Stomach (tissue), 9 donors: ENCODE results near the gene GAB1. TPM values are rescaled to one million over a fixed set of nuclear protein-coding genes. Genes with fewer than 3 reads are reported as not detected.
A peak's percentile ranks its signal among the peaks of the same experiment; 100 is the strongest.

Experiments
- DNase-seq, 2 donors: peaks; one replicate each; pipeline versions ENCODE4 v3.0.0 to v3.0.0-alpha.2; 2013 to 2019
- H3K27ac ChIP-seq, 5 donors: fragments of 200-600 bp in 4 of 5; sonication (generic) in 4 of 5; one replicate each; pipeline ENCODE4 v1.5.1; 2013 to 2019; ENCODE audit warnings: mild to moderate bottlenecking in 1 of 5, moderate library complexity in 1 of 5
- H3K27me3 ChIP-seq, 3 donors: fragments of 200-600 bp; sonication (generic); one replicate each; pipeline ENCODE4 v1.5.1; 2017 to 2019; ENCODE audit warnings: mixed run types in 1 of 3
- H3K36me3 ChIP-seq, 4 donors: fragments of 200-600 bp; sonication (generic); 1 replicate in 3 of 4; 2 replicates in 1 of 4; pipeline ENCODE4 v1.5.1; 2016 to 2019
- H3K4me1 ChIP-seq, 4 donors: fragments of 200-600 bp; sonication (generic); one replicate each; pipeline ENCODE4 v1.5.1; 2016 to 2019
- H3K4me3 ChIP-seq, 4 donors: fragments of 200-600 bp; sonication (generic) in 3 of 4; one replicate each; pipeline ENCODE4 v1.5.1; 2016 to 2019; ENCODE audit warnings: mild to moderate bottlenecking in 1 of 4
- H3K9me3 ChIP-seq, 4 donors: fragments of 200-600 bp; sonication (generic); one replicate each; pipeline ENCODE4 v1.5.1; 2016 to 2019
- CTCF ChIP-seq, 7 experiments: fragments of 450-650 bp in 4 of 7; fragments of 200-600 bp in 3 of 7; sonication (generic) in 3 of 7; IDR thresholded peaks; one replicate each; pipeline ENCODE4 v1.5.1; 2016 to 2019; ENCODE audit warnings: antibody characterized with exemption in 7 of 7, control low read depth in 2 of 7, mild to moderate bottlenecking in 1 of 7
- EP300 ChIP-seq: sonication (generic); formaldehyde crosslinking; IDR thresholded peaks from one replicate; pipeline ENCODE4 v1.6.1; 2017; ENCODE audit warnings: antibody characterized with exemption
- POLR2A ChIP-seq, 4 donors: fragments of 450-650 bp; IDR thresholded peaks; one replicate each; pipeline ENCODE4 v1.6.1; 2016; ENCODE audit warnings: antibody characterized with exemption in 4 of 4, control low read depth in 2 of 4, mild to moderate bottlenecking in 1 of 4, moderate library complexity in 1 of 4
- POLR2AphosphoS5 ChIP-seq, 3 donors: sonication (generic); formaldehyde crosslinking; IDR thresholded peaks; one replicate each; pipeline ENCODE4 v1.6.1; 2016; ENCODE audit warnings: antibody characterized with exemption in 3 of 3
- WGBS, 5 donors: extraction: QIAGEN DNeasy Blood & Tissue Kit in 3 of 5; methylation state at CpG; one replicate each; pipeline versions ENCODE4 v1.1.5 to v1.1.7; 2013 to 2018; 5-methylcytosine and 5-hydroxymethylcytosine counted together
- intact Hi-C: fragments of 100-400 bp; cut with DNase I; formaldehyde crosslinking; loops from one replicate; pipeline ENCODE4 v1.15.1; 2023; ENCODE audit warnings: low total_unique reads
- polyA plus RNA-seq, 3 donors: library from polyadenylated mRNA; stranded (reverse); fragments of 200-250 nt; gene quantifications; one replicate each; pipeline ENCODE4 v1.2.3, GENCODE V29; 2013
- total RNA-seq, 5 donors: library from RNA; depleted of rRNA; stranded (reverse); fragments of >200 nt; gene quantifications; one replicate each; pipeline versions ENCODE4 v1.1.0 to v1.2.3, GENCODE V29; 2014 to 2016
- donor health status: healthy with polysubstance abuse.
- donor health status: Bipolar disorder and iron deficiency.
- donor health status: healthy.

GAB1 gene
- total and polyA plus RNA-seq, 8 donors: 3.2 to 101 (median 29.0) TPM

- H3K4me1 ChIP-seq: peaks cover 43 to 62% (median 55%) of the 10 kb centered on the region in 4 donors
Measured at GRCh38 chr4:143351774-143352451, 15.2 kb downstream of the GAB1 start.

GRCh38 chr4:143352720-143353119 is 16.0 kb downstream of the GAB1 start:
- WGBS, 5 donors: 29 to 39% (median 32%) methylated on average over 3 of the region's 3 CpGs
- TF ChIP-seq CTCF (IDR thresholded peaks at IDR 0.05) (no peak), EP300 (no peak), POLR2AphosphoS5 (IDR thresholded peaks at IDR 0.05) (no peak), POLR2A (IDR thresholded peaks at IDR 0.05) (no peak)
- intact Hi-C loops: no loop called here
- H3K36me3 ChIP-seq: no peaks in the 10 kb centered on the region
- peak overlapping the region in 4 of 5 donors; percentile 29 to 85 (median 63) for H3K27ac ChIP-seq
- H3K27me3 ChIP-seq: no peaks in the 10 kb centered on the region
- no peak for DNase-seq
- peaks cover 49 to 70% (median 62%) of the 10 kb centered on the region in 4 donors for H3K4me1 ChIP-seq
- H3K9me3 ChIP-seq: no peaks in the 10 kb centered on the region
- no peak overlapping the region for H3K4me3 ChIP-seq

More at GRCh38 chr4:143351774-143352451, 15.2 kb downstream of the GAB1 start:
- Histone ChIP-seq H3K9me3 (no peaks in the 10 kb centered on the region), H3K27ac (peak overlapping the region in 4 of 5 donors; percentile 29 to 85 (median 63)), H3K4me3 (no peak overlapping the region), H3K27me3 (no peaks in the 10 kb centered on the region), H3K36me3 (no peaks in the 10 kb centered on the region)
- intact Hi-C loops: no loop called here
- 11 to 31% (median 26%) methylated on average over 1 of the region's 1 CpG for WGBS, 5 donors
- DNase-seq: peak in 1 of 2 donors; percentile 47
- TF ChIP-seq POLR2A (IDR thresholded peaks at IDR 0.05): no peak
- TF ChIP-seq CTCF (IDR thresholded peaks at IDR 0.05): no peak
- no peak for TF ChIP-seq EP300
- TF ChIP-seq POLR2AphosphoS5 (IDR thresholded peaks at IDR 0.05): no peak

GRCh38 chr4:143353797-143354196 is 17.1 kb downstream of the GAB1 start:
- TF ChIP-seq POLR2AphosphoS5 (IDR thresholded peaks at IDR 0.05): no peak
- TF ChIP-seq EP300: no peak
- TF ChIP-seq CTCF (IDR thresholded peaks at IDR 0.05): no peak
- no peak for TF ChIP-seq POLR2A (IDR thresholded peaks at IDR 0.05)
- peak overlapping the region in 2 of 5 donors; percentile 53 to 85 for H3K27ac ChIP-seq
- peaks cover 55 to 81% (median 69%) of the 10 kb centered on the region in 4 donors for H3K4me1 ChIP-seq
- no peaks in the 10 kb centered on the region for H3K9me3 ChIP-seq
- DNase-seq: no peak
- WGBS, 5 donors: 52 to 70% (median 65%) methylated on average over 2 of the region's 2 CpGs
- H3K4me3 ChIP-seq: no peak overlapping the region
- intact Hi-C loops: no loop called here
- H3K36me3 ChIP-seq: no peaks in the 10 kb centered on the region
- no peaks in the 10 kb centered on the region for H3K27me3 ChIP-seq

DNA sequence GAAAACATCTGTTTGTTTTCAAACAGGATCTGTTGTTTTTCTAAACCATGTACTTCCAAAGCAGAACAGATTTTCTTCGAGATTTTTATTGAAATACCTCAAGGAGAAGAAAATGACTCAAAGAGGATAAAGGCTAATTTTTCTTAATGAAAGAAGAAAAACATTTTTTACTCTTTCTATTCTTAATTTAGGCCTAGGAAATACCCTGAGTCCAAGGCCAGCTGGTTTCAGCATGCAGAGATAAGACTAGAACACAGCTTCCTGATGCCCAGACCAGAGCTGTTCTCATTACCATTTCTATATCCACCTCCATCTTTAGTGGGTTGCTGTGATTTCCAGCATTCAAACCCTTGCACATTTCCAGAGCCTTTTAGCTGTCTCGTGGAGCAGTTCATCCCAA is 18.3 kb downstream of the GAB1 start:
- intact Hi-C loops: no loop called here
- H3K4me3 ChIP-seq: no peak overlapping the region
- no peaks in the 10 kb centered on the region for H3K9me3 ChIP-seq
- peaks cover 63 to 93% (median 77%) of the 10 kb centered on the region in 4 donors for H3K4me1 ChIP-seq
- H3K27ac ChIP-seq: peak overlapping the region in 4 of 5 donors; percentile 48 to 85 (median 84)
- DNase-seq: no peak
- WGBS, 5 donors: 52 to 71% (median 70%) methylated on average over 2 of the region's 2 CpGs
- TF ChIP-seq POLR2AphosphoS5 (IDR thresholded peaks at IDR 0.05): no peak
- no peak for TF ChIP-seq CTCF (IDR thresholded peaks at IDR 0.05)
- TF ChIP-seq POLR2A (IDR thresholded peaks at IDR 0.05): no peak
- no peak for TF ChIP-seq EP300
- no peaks in the 10 kb centered on the region for H3K27me3 ChIP-seq
- H3K36me3 ChIP-seq: no peaks in the 10 kb centered on the region
